Right lobe of liver (tissue), 4 donors: ENCODE measurements around the gene GOLGB1.

ENCODE experiments used
- POLR2A ChIP-seq: fragments of 450-650 bp; IDR thresholded peaks from one replicate; pipeline ENCODE4 v1.6.1; 2017; ENCODE audit warnings: antibody characterized with exemption, mild to moderate bottlenecking
- TF ChIP-seq, protein P1 (sequence below), 4 donors: fragments of 200-600 bp in 3 of 4; fragments of 450-650 bp in 1 of 4; IDR thresholded peaks; one replicate each; pipeline versions ENCODE4 v1.5.1 to v1.8.0; 2016 to 2022; ENCODE audit warnings: antibody characterized with exemption in 4 of 4, mild to moderate bottlenecking in 2 of 4
- donor health status: DM: no; HTN: no; CAD: no.
- donor health status: DM: no; HTN: no; CAD: no.
- donor health status: DM: no; HTN: yes; CAD: no.

- TF ChIP-seq, protein P1, sequence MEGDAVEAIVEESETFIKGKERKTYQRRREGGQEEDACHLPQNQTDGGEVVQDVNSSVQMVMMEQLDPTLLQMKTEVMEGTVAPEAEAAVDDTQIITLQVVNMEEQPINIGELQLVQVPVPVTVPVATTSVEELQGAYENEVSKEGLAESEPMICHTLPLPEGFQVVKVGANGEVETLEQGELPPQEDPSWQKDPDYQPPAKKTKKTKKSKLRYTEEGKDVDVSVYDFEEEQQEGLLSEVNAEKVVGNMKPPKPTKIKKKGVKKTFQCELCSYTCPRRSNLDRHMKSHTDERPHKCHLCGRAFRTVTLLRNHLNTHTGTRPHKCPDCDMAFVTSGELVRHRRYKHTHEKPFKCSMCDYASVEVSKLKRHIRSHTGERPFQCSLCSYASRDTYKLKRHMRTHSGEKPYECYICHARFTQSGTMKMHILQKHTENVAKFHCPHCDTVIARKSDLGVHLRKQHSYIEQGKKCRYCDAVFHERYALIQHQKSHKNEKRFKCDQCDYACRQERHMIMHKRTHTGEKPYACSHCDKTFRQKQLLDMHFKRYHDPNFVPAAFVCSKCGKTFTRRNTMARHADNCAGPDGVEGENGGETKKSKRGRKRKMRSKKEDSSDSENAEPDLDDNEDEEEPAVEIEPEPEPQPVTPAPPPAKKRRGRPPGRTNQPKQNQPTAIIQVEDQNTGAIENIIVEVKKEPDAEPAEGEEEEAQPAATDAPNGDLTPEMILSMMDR (IDR thresholded peaks at IDR 0.05), result no peak
- TF ChIP-seq POLR2A, result no peak
These were observed 2.7 kb upstream of the GOLGB1 start for GRCh38 chr3:121752261-121752660.
